Articular chondrocyte of knee joint (primary cell): ENCODE measurements around the gene OR52I2. TPM values are rescaled to one million over a fixed set of nuclear protein-coding genes. Genes with fewer than 3 reads are reported as not detected.

Experiments
- total RNA-seq: library from RNA; depleted of rRNA; stranded (reverse); fragments of >200 nt; gene quantifications from 2 replicates; pipeline ENCODE4 v1.2.3, GENCODE V29; 2012

OR52I2 gene
- total RNA-seq: not detected in 2 replicates

DNA sequence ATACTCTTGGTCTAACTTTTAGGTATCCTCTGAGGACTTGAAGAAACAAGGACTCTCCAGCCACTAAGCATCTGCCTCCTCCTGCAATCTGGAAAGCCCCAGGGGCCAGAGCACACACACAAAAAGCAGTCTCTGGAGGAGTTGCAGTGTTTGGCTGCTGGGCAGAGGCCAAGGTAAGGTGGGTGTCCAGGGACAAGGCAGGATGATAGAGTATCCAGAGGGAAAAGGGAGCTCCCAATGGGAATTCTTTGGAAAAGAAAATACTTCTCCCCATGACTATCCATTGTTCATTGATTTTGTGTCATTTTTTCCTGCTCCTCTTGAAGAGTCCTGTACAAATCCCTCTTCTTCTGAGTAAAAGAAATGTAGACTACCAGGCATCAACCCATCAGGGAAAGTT is at the start of gene OR52I2:
Gene OR52I2, plus strand, starts transcription at position 301 of the 400 bp plus-strand sequence.

DNA sequence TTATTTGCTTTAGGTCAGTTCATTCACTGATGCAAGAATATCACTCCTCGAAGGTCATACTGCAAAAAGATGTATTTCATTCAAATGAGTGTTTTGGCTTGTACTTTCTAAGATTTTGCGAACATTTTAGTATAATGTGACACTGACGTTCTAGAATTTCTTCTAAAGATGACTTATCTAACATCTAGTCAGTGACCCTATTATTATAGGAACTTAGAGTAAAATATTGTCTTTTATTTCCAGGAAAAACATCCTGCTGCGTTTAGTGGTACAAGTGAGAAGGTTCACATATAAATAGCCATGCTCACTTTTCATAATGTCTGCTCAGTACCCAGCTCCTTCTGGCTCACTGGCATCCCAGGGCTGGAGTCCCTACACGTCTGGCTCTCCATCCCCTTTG is 36.7 kb upstream of the OR52I2 start, which contains the start of gene OR52M1:
Gene OR52M1, plus strand, starts transcription at position 301 of the 400 bp plus-strand sequence. Its CDS starts 0 bp downstream, at position 301.

DNA sequence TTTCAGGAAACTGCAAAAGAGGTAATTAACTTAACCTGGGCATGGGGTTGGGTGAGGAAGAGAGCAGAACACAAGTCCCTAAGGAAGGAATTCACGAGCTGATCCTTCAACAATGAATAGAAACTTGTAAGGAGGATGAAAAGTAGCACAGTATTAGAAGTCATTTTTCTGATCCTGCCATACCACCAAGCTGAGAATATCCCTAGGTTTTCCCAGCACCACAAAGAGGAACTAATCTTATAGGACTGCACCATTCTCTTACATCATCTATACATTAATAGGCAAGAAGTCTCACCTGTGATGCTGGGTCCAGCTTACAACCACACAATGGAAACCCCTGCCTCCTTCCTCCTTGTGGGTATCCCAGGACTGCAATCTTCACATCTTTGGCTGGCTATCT is 12.2 kb downstream of the OR52I2 start, which contains the start of gene OR52I1:
Gene OR52I1, plus strand, starts transcription at position 301 of the 400 bp plus-strand sequence. Its CDS starts 0 bp downstream, at position 301.

DNA sequence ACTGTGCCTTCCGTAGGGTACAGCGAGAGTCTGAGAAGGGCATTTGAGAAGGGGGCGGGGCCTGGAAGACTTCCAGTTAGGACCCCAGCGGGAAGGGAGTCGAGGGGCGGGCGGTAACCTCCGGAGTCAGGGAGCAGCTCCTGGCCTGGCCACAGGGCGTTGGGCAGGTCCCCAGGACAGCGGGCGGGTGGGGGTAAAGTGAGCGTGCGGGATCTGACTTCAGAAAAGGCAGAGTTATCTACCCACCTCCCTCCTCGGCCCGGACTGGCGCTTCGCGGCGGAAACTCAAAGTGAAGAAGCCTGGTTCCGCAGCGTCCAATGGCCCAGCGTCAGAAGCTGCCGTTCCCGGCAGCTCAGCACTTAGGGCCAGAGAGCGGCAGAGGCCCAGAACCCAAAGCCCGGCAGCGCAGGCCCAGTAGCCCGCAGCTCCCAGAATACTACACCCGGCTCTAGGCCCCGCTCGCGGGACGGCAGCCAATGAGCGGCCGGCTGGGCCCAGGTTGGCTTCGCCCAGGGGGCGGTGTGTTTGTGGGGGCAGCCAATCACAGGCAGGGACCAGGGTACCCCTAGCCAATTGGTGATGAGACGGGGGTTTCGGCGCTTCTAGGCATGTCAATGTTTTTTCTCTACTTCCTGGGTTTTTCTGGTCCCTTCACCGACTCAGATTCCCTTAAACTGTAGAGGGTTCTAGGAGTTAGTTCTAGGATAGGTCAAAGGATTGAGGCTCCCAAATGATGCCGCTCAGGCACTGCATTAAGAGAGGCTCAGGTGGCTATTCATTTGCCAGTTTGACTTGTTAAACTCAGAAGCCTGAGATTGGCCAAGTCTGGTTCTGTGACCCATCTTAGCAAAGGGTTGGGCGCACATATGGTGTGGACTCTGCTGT is 26.5 kb downstream of the OR52I2 start, which contains the start of gene TRIM68:
Gene TRIM68, minus strand, starts transcription at position 451 of the 886 bp plus-strand sequence. CDS start 2,727 bp downstream, outside the sequence.

DNA sequence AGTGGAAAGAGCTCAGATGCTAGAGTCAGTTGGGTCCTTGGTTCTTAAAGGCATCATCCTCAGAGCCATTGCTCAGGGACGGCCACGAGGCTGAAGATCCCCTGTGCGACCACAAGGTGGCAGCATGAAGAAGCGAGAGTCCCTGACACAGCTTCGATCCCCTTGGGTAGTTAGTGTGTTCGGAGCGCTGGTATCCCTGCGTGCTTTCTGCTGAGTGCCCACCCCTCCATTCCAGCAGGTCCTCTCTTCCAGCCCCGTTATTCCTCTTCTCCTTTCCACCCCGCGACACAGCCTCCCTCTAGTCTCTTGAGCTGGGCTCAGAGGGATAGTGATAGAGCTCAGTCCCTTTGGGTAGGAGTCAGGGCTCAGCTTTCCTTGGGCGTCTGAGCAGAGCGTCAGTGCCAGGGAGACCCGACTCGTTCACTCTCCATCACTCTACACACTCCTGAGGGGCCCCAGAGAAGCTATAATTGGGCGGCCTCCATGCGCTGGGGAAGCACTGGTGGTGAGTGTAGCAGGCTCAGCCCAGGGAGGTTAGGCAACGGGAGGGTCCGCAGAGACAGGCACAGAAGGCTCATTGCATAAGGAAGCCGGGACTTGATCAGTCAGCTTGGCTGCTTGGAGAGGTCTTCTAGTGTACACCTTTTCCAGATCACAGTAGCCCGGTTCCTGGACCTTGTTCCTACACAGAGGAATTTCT is 55.6 kb downstream of the OR52I2 start, which contains the start of gene OR51D1:
Gene OR51D1, plus strand, starts transcription at position 516 of the 700 bp plus-strand sequence. CDS start 2,314 bp downstream, outside the sequence.

Other genes starting within 250 kb of the OR52I2 start
- not detected in 2 replicates for gene OR52B4, start 213.4 kb upstream of the OR52I2 start, total RNA-seq
- 15.4 and 16.6 TPM in 2 replicates for gene TRIM21, start 188.0 kb upstream of the OR52I2 start, total RNA-seq
- not detected in 2 replicates for gene OR52K2, start 132.4 kb upstream of the OR52I2 start, total RNA-seq
- gene OR52K1, start 99.1 kb upstream of the OR52I2 start, total RNA-seq: not detected in 2 replicates
- gene OR52M1, start 36.6 kb upstream of the OR52I2 start, total RNA-seq: not detected in 2 replicates
- gene OR52I1, start 12.3 kb downstream of the OR52I2 start, total RNA-seq: not detected in 2 replicates
- gene TRIM68, start 26.5 kb downstream of the OR52I2 start, total RNA-seq: 12.3 and 13.1 TPM in 2 replicates
- not detected in 2 replicates for gene OR51D1, start 55.7 kb downstream of the OR52I2 start, total RNA-seq
- not detected in 2 replicates for gene OR51E1, start 62.2 kb downstream of the OR52I2 start, total RNA-seq
- gene OR51E2, start 116.1 kb downstream of the OR52I2 start, total RNA-seq: not detected in 2 replicates
- gene MMP26, start 123.0 kb downstream of the OR52I2 start, total RNA-seq: not detected in 2 replicates
- not detected in 2 replicates for gene OR51F1, start 188.2 kb downstream of the OR52I2 start, total RNA-seq
- not detected in 2 replicates for gene OR52R1, start 222.6 kb downstream of the OR52I2 start, total RNA-seq
- gene OR51F2, start 239.6 kb downstream of the OR52I2 start, total RNA-seq: not detected in 2 replicates